Lung (tissue), 12 donors: Measurements from ENCODE around the gene ZBTB25. TPM values are rescaled to one million over a fixed set of nuclear protein-coding genes. Genes with fewer than 3 reads are reported as not detected.

Experiments used
- ATAC-seq: fragments of 200-7000 bp; cut with Tn5 transposase; one replicate; pipeline ENCODE4 v1.9.1; 2020; ENCODE audit warnings: moderate number of reproducible peaks; ENCODE audit not compliant: insufficient read depth, low FRiP score
- DNase-seq, 3 donors: peaks; one replicate each; pipeline ENCODE4 v3.0.0-alpha.2; 2013 to 2017
- H3K27ac ChIP-seq, 2 donors: one replicate each; pipeline ENCODE4 v1.5.1; 2013; ENCODE audit warnings: mild to moderate bottlenecking in 2 of 2, moderate library complexity in 2 of 2, control low read depth in 1 of 2, inconsistent platforms in 1 of 2, low read depth in 1 of 2, low read length in 1 of 2
- H3K27me3 ChIP-seq, 3 donors: one replicate each; pipeline ENCODE4 v1.5.1; 2013; ENCODE audit warnings: low read length in 2 of 3; ENCODE audit not compliant: control insufficient read depth in 3 of 3, insufficient read depth in 3 of 3
- H3K36me3 ChIP-seq, 4 donors: one replicate each; pipeline ENCODE4 v1.5.1; 2013; ENCODE audit warnings: low read length in 4 of 4, mild to moderate bottlenecking in 1 of 4, moderate library complexity in 1 of 4; ENCODE audit not compliant: control insufficient read depth in 4 of 4, insufficient read depth in 4 of 4
- H3K4me1 ChIP-seq, 5 donors: one replicate each; pipeline ENCODE4 v1.5.1; 2013; ENCODE audit warnings: low read length in 5 of 5, mild to moderate bottlenecking in 2 of 5, moderate library complexity in 1 of 5; ENCODE audit not compliant: control insufficient read depth in 5 of 5, insufficient read depth in 5 of 5
- H3K4me3 ChIP-seq: one replicate; pipeline ENCODE4 v1.5.1; 2013; ENCODE audit warnings: mild to moderate bottlenecking, control low read depth, moderate library complexity
- H3K9ac ChIP-seq, 2 donors: one replicate each; pipeline ENCODE4 v1.5.1; 2013; ENCODE audit warnings: low read length in 2 of 2, control low read depth in 1 of 2; ENCODE audit not compliant: insufficient read depth in 1 of 2
- H3K9me3 ChIP-seq, 4 donors: one replicate each; pipeline ENCODE4 v1.5.1; 2013; ENCODE audit warnings: low read length in 3 of 4, mild to moderate bottlenecking in 1 of 4, moderate library complexity in 1 of 4; ENCODE audit not compliant: control insufficient read depth in 4 of 4, insufficient read depth in 3 of 4
- WGBS, 2 donors: extraction: QIAGEN DNeasy Blood & Tissue Kit; methylation state at CpG; one replicate each; pipeline ENCODE4 v1.1.7; 2013; 5-methylcytosine and 5-hydroxymethylcytosine counted together
- polyA plus RNA-seq, 2 donors: library from polyadenylated mRNA; stranded (reverse); fragments of 200-250 nt; gene quantifications; one replicate each; pipeline ENCODE4 v1.2.1, GENCODE V29; 2013
- total RNA-seq, 2 donors: library from RNA; depleted of rRNA in 1 of 2; stranded (reverse); fragments of >200 nt in 1 of 2; gene quantifications; one replicate each; pipeline ENCODE4 v1.2.1, GENCODE V29; 2014 to 2021
- TF ChIP-seq, protein P1 (sequence below): IDR thresholded peaks from 2 replicates; pipeline ENCODE4 v1.5.1; 2012; ENCODE audit warnings: mild to moderate bottlenecking; ENCODE audit errors: control extremely low read depth, extremely low read depth
- donor health status: control.
- donor health status: control.
- donor health status: Bipolar disorder and iron deficiency.
- donor health status: healthy.
- donor health status: DM: yes; HTN: yes; CAD: no.

The ZBTB25 gene
- total and polyA plus RNA-seq, 4 donors: 4.0 to 15.4 (median 9.2) TPM

DNA sequence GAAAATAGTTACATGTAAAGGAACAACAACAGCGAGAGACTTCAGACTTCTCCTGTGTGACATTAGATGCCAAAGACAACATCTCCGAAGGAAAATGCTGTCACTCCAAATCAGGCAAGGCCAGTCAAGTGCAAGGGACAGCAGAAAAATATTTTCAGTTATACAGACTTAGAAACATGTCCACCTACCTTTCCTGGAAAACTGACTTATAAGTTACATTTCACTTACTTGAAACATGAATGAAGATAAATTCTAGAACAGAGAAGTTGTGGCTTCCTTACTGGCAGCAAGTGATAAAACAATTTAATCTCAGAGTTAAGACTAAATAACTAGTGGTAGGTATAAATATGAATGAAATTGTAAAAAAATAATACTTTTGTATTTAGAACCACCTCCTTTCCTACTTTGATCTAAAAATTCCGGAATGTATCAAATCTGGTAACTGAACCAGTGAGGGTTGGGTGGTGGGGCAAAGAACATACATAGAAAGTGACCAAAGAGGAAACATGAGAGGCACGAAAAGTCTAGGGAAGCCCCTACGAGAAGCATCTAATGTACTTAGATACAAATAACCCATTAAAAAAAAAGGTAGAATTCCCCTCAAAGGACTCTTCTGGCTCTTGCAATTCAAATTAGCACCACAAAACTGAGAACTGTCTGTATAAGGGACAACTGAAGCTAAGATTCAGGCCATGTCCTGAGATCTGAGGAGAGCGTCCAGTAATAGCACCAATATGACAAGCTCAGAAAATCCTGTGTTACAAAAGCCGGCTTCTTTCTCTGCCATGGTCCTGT lies 94.3 kb downstream of the ZBTB25 start:
- Histone ChIP-seq H3K9me3 (no peaks in the 10 kb centered on the region), H3K4me3 (no peak overlapping the region), H3K4me1 (no peaks in the 10 kb centered on the region), H3K27ac (no peak overlapping the region), H3K36me3 (peaks cover 0 to 9% (median 5%) of the 10 kb centered on the region in 4 donors), H3K27me3 (no peaks in the 10 kb centered on the region), H3K9ac (no peak overlapping the region)
- no peak for DNase-seq
- TF ChIP-seq, protein P1, sequence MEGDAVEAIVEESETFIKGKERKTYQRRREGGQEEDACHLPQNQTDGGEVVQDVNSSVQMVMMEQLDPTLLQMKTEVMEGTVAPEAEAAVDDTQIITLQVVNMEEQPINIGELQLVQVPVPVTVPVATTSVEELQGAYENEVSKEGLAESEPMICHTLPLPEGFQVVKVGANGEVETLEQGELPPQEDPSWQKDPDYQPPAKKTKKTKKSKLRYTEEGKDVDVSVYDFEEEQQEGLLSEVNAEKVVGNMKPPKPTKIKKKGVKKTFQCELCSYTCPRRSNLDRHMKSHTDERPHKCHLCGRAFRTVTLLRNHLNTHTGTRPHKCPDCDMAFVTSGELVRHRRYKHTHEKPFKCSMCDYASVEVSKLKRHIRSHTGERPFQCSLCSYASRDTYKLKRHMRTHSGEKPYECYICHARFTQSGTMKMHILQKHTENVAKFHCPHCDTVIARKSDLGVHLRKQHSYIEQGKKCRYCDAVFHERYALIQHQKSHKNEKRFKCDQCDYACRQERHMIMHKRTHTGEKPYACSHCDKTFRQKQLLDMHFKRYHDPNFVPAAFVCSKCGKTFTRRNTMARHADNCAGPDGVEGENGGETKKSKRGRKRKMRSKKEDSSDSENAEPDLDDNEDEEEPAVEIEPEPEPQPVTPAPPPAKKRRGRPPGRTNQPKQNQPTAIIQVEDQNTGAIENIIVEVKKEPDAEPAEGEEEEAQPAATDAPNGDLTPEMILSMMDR: no peak
- ATAC-seq: no peak
- 86 to 88% methylated on average over 7 of the region's 7 CpGs for WGBS, 2 donors

DNA sequence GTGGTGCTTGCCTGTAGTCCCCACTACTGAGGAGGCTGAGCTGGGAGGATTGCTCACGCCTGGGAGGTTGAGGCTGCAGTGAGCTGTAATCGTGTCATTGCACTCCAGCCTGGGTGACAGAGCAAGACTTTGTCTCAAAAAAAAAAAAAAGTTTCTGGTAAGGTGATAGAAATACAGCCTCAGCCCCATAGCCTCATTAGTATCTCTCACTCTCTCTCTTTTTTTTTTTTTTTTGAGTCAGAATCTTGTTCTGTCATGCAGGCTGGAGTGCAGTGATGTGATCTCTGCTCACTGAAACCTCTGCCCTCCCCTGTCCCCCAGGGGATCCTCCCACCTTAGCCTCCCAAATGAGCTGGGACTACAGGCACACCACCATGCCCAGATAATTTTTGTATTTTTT lies 96.3 kb downstream of the ZBTB25 start:
- Histone ChIP-seq H3K27ac (no peak overlapping the region), H3K9ac (no peak overlapping the region), H3K27me3 (no peaks in the 10 kb centered on the region), H3K4me1 (no peaks in the 10 kb centered on the region), H3K36me3 (peaks cover 2 to 6% (median 5%) of the 10 kb centered on the region in 4 donors), H3K9me3 (no peaks in the 10 kb centered on the region), H3K4me3 (no peak overlapping the region)
- TF ChIP-seq, protein P1: no peak
- WGBS, 2 donors: 97 to 100% methylated on average over 2 of the region's 2 CpGs
- ATAC-seq (no peak), DNase-seq (no peak)

DNA sequence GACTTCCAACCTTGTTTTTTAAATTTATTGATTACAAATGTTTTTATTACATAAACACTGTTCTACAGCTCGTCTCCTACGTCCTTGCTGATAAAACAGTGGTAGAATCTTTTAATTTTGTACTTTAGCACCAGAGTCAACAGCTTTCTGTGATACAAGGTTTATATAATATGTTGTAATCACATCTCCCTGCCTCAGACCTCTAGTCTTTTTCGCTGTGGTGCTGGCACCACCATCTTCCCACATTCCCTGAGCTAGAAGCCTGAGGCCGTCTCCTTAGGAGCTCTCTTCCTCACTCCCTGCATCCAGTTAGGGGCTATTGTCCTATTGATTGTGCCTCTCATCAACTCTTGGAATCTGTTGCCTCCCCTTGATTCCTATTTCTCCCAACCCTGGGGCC lies 98.3 kb downstream of the ZBTB25 start:
- peaks cover 0 to 3% (median 0%) of the 10 kb centered on the region in 5 donors for H3K4me1 ChIP-seq
- peaks cover 0 to 8% (median 3%) of the 10 kb centered on the region in 4 donors for H3K36me3 ChIP-seq
- no peaks in the 10 kb centered on the region for H3K27me3 ChIP-seq
- no peak overlapping the region for H3K9ac ChIP-seq
- no peak overlapping the region for H3K4me3 ChIP-seq
- WGBS, 2 donors: 96 to 98% methylated on average over 4 of the region's 4 CpGs
- no peak for ATAC-seq
- H3K9me3 ChIP-seq: no peaks in the 10 kb centered on the region
- H3K27ac ChIP-seq: no peak overlapping the region
- DNase-seq: no peak
- TF ChIP-seq, protein P1: no peak
